ENCODE data around the gene PEX14.

- TF ChIP-seq MAX (IDR thresholded peaks at IDR 0.05) = no peak
- no peak for TF ChIP-seq EZH2phosphoT487 (IDR thresholded peaks at IDR 0.05; ENCODE audit: borderline replicate concordance)
These were observed 111.4 kb downstream of the PEX14 start for GRCh38 chr1:10586125-10586524.
